GM06990 (cell line): ENCODE data around the gene SNX18.

Experiments used
- DNase-seq: peaks from one replicate; pipeline ENCODE4 v3.0.0-alpha.2; 2011; ENCODE audit not compliant: insufficient read length; ENCODE audit errors: extremely low read depth
- H3K27me3 ChIP-seq: replicated peaks from 2 replicates; pipeline ENCODE4 v1.6.0; 2011; ENCODE audit warnings: low read length; ENCODE audit not compliant: control insufficient read depth, insufficient read depth
- H3K36me3 ChIP-seq: 2 replicates; pipeline ENCODE4 v1.5.1; 2011; ENCODE audit warnings: low read length; ENCODE audit not compliant: control insufficient read depth, insufficient read depth
- H3K4me3 ChIP-seq: replicated peaks from 2 replicates; pipeline ENCODE4 v1.5.1; 2011; ENCODE audit warnings: low read depth, mild to moderate bottlenecking, control low read depth, low read length
- CTCF ChIP-seq: IDR thresholded peaks from 2 replicates; pipeline ENCODE4 v1.5.1; 2011; ENCODE audit warnings: low read length, control low read depth, mild to moderate bottlenecking, inconsistent platforms; ENCODE audit not compliant: insufficient read depth, poor library complexity, severe bottlenecking

SNX18 gene

GRCh38 chr5:54586336-54586735 lies 68.8 kb downstream of the SNX18 start:
- no peaks in the 10 kb centered on the region for H3K36me3 ChIP-seq
- TF ChIP-seq CTCF: no peak
- no peak for DNase-seq
- H3K4me3 ChIP-seq: no peak overlapping the region
- no peaks in the 10 kb centered on the region for H3K27me3 ChIP-seq

GRCh38 chr5:54589786-54590185 lies 72.2 kb downstream of the SNX18 start:
- no peaks in the 10 kb centered on the region for H3K27me3 ChIP-seq
- H3K4me3 ChIP-seq: no peak overlapping the region
- DNase-seq: no peak
- no peaks in the 10 kb centered on the region for H3K36me3 ChIP-seq
- no peak for TF ChIP-seq CTCF

- Histone ChIP-seq H3K27me3 (no peaks in the 10 kb centered on the region), H3K4me3 (no peak overlapping the region), H3K36me3 (no peaks in the 10 kb centered on the region)
- TF ChIP-seq CTCF: no peak
- DNase-seq: no peak
Measured at GRCh38 chr5:54590824-54591223, 73.3 kb downstream of the SNX18 start.

GRCh38 chr5:54593779-54594178 lies 76.2 kb downstream of the SNX18 start:
- no peak for TF ChIP-seq CTCF
- H3K27me3 ChIP-seq: no peaks in the 10 kb centered on the region

GRCh38 chr5:54594181-54594580 lies 76.6 kb downstream of the SNX18 start:
- no peak for TF ChIP-seq CTCF
- no peak overlapping the region for H3K4me3 ChIP-seq
- H3K27me3 ChIP-seq: no peaks in the 10 kb centered on the region
- no peak for DNase-seq
- no peaks in the 10 kb centered on the region for H3K36me3 ChIP-seq

More at GRCh38 chr5:54593779-54594178, 76.2 kb downstream of the SNX18 start:
- no peaks in the 10 kb centered on the region for H3K36me3 ChIP-seq
- H3K4me3 ChIP-seq: no peak overlapping the region
- DNase-seq: no peak

- Histone ChIP-seq H3K4me3 (no peak overlapping the region), H3K27me3 (no peaks in the 10 kb centered on the region), H3K36me3 (no peaks in the 10 kb centered on the region)
- DNase-seq: no peak
- no peak for TF ChIP-seq CTCF
Measured at GRCh38 chr5:54595721-54596120, 78.2 kb downstream of the SNX18 start.
